Liver (tissue), 9 donors: ENCODE measurements around the gene ACTR1A. TPM values are rescaled to one million over a fixed set of nuclear protein-coding genes. Genes with fewer than 3 reads are reported as not detected.

ENCODE experiments used
- DNase-seq: peaks from one replicate; pipeline ENCODE4 v3.0.0-alpha.2; 2017; ENCODE audit warnings: low spot score
- H3K27ac ChIP-seq, 2 donors: one replicate each; pipeline ENCODE4 v1.7.0; 2013; ENCODE audit warnings: inconsistent platforms in 2 of 2, low read length in 2 of 2, control low read depth in 1 of 2, low read depth in 1 of 2, mild to moderate bottlenecking in 1 of 2
- H3K27me3 ChIP-seq, 4 donors: one replicate each; pipeline versions ENCODE4 v1.6.1 to v1.7.0; 2013; ENCODE audit warnings: low read length in 3 of 4, inconsistent platforms in 1 of 4, mild to moderate bottlenecking in 1 of 4, moderate library complexity in 1 of 4; ENCODE audit not compliant: control insufficient read depth in 4 of 4, insufficient read depth in 4 of 4
- H3K36me3 ChIP-seq, 4 donors: one replicate each; pipeline versions ENCODE4 v1.6.1 to v1.7.0; 2013; ENCODE audit warnings: low read length in 3 of 4, mild to moderate bottlenecking in 3 of 4, low read depth in 1 of 4, moderate library complexity in 1 of 4; ENCODE audit not compliant: control insufficient read depth in 4 of 4, insufficient read depth in 3 of 4
- H3K4me1 ChIP-seq, 4 donors: one replicate each; pipeline versions ENCODE4 v1.6.1 to v1.7.0; 2013; ENCODE audit warnings: low read length in 3 of 4, mild to moderate bottlenecking in 3 of 4, moderate library complexity in 1 of 4; ENCODE audit not compliant: control insufficient read depth in 4 of 4, insufficient read depth in 4 of 4
- H3K4me3 ChIP-seq, 3 donors: one replicate each; pipeline versions ENCODE4 v1.6.1 to v1.7.0; 2013; ENCODE audit warnings: low read length in 3 of 3, control low read depth in 1 of 3, low read depth in 1 of 3, mild to moderate bottlenecking in 1 of 3
- H3K9ac ChIP-seq, 2 donors: one replicate each; pipeline ENCODE4 v1.7.0; 2013; ENCODE audit warnings: low read length in 2 of 2, mild to moderate bottlenecking in 2 of 2, moderate library complexity in 2 of 2, control low read depth in 1 of 2, low read depth in 1 of 2
- H3K9me3 ChIP-seq, 4 donors: one replicate each; pipeline versions ENCODE4 v1.6.1 to v1.7.0; 2013; ENCODE audit warnings: low read length in 3 of 4; ENCODE audit not compliant: control insufficient read depth in 4 of 4
- ATF3 ChIP-seq: IDR thresholded peaks from 2 replicates; pipeline ENCODE4 v1.6.1; 2016; ENCODE audit warnings: antibody characterized with exemption
- FOXA1 ChIP-seq: IDR thresholded peaks from 2 replicates; pipeline ENCODE4 v1.6.1; 2016; ENCODE audit warnings: antibody characterized with exemption
- GABPA ChIP-seq, 2 donors: IDR thresholded peaks in 1 of 2; conservative IDR thresholded peaks in 1 of 2; 2 replicates each; pipeline ENCODE4 v1.6.1; 2016; ENCODE audit warnings: antibody characterized with exemption in 2 of 2, mild to moderate bottlenecking in 1 of 2, moderate library complexity in 1 of 2
- MAX ChIP-seq: IDR thresholded peaks from 2 replicates; pipeline ENCODE4 v1.6.1; 2016; ENCODE audit warnings: antibody characterized with exemption
- NR2F2 ChIP-seq: IDR thresholded peaks from 2 replicates; pipeline ENCODE4 v1.6.1; 2016; ENCODE audit warnings: antibody characterized with exemption
- RAD21 ChIP-seq, 2 donors: IDR thresholded peaks; 2 replicates each; pipeline ENCODE4 v1.6.1; 2016; ENCODE audit warnings: antibody characterized with exemption in 2 of 2, mild to moderate bottlenecking in 2 of 2
- REST ChIP-seq: IDR thresholded peaks from 2 replicates; pipeline ENCODE4 v1.6.1; 2016; ENCODE audit warnings: antibody characterized with exemption, mild to moderate bottlenecking
- RXRA ChIP-seq, 2 donors: IDR thresholded peaks; 2 replicates each; pipeline ENCODE4 v1.6.1; 2017 to 2018; ENCODE audit warnings: antibody characterized with exemption in 2 of 2, mild to moderate bottlenecking in 1 of 2
- SP1 ChIP-seq: IDR thresholded peaks from 2 replicates; pipeline ENCODE4 v1.6.1; 2018; ENCODE audit warnings: antibody characterized with exemption, mild to moderate bottlenecking
- TAF1 ChIP-seq: conservative IDR thresholded peaks from 2 replicates; pipeline ENCODE4 v1.6.1; 2016; ENCODE audit warnings: antibody characterized with exemption, mild to moderate bottlenecking
- YY1 ChIP-seq: IDR thresholded peaks from 2 replicates; pipeline ENCODE4 v1.6.1; 2016; ENCODE audit warnings: antibody characterized with exemption, mild to moderate bottlenecking
- ZBTB33 ChIP-seq: IDR thresholded peaks from 2 replicates; pipeline ENCODE4 v1.6.1; 2016; ENCODE audit warnings: antibody characterized with exemption
- WGBS: extraction: QIAGEN DNeasy Blood & Tissue Kit; methylation state at CpG from one replicate; pipeline ENCODE4 v1.1.7; 2013; 5-methylcytosine and 5-hydroxymethylcytosine counted together
- polyA plus RNA-seq, 2 donors: library from polyadenylated mRNA; stranded (reverse) in 1 of 2; unstranded in 1 of 2; fragments of 200-250 nt in 1 of 2; fragments of >200 nt in 1 of 2; fragmentation: Nextera tagmentation in 1 of 2; extraction: Ambion mirVana in 1 of 2; gene quantifications; one replicate each; pipeline versions ENCODE4 v1.2.1 to v1.2.3, GENCODE V29; 2013 to 2015
- total RNA-seq, 2 donors: library from RNA; depleted of rRNA; stranded (reverse); fragments of >200 nt; gene quantifications; one replicate each; pipeline ENCODE4 v1.2.3, GENCODE V29; 2014
- donor health status: healthy.
- donor health status: healthy.
- donor health status: healthy.
- donor health status: healthy.
- donor health status: healthy.

The ACTR1A gene
- total and polyA plus RNA-seq, 4 donors = 24.5 to 51.9 (median 35.3) TPM

GRCh38 chr10:102497545-102497944 is 5.0 kb downstream of the ACTR1A start:
- H3K36me3 ChIP-seq = no peaks in the 10 kb centered on the region
- no peaks in the 10 kb centered on the region for H3K9me3 ChIP-seq
- H3K4me3 ChIP-seq = no peak overlapping the region
- no peaks in the 10 kb centered on the region for H3K27me3 ChIP-seq
- H3K4me1 ChIP-seq = peaks cover 2 to 13% (median 9%) of the 10 kb centered on the region in 4 donors
- no peak overlapping the region for H3K9ac ChIP-seq
- no peak overlapping the region for H3K27ac ChIP-seq
- TF ChIP-seq YY1 = no peak
- TF ChIP-seq ATF3 = no peak
- TF ChIP-seq NR2F2 = no peak
- 98% methylated on average over 1 of the region's 1 CpG for WGBS
- DNase-seq = no peak

- Histone ChIP-seq H3K4me1 (no peaks in the 10 kb centered on the region), H3K27me3 (no peaks in the 10 kb centered on the region), H3K27ac (no peak overlapping the region), H3K36me3 (peaks cover 5 to 10% (median 7%) of the 10 kb centered on the region in 4 donors), H3K9ac (no peak overlapping the region), H3K9me3 (no peaks in the 10 kb centered on the region), H3K4me3 (no peak overlapping the region)
- TF ChIP-seq ZBTB33 (no peak), NR2F2 (no peak), TAF1 (no peak), GABPA (IDR thresholded peaks at IDR 0.05 in 1 of 2, conservative IDR thresholded peaks at IDR 0.05 in 1 of 2) (no peak), RAD21 (IDR thresholded peaks at IDR 0.05) (no peak), FOXA1 (no peak), MAX (no peak), SP1 (no peak), REST (no peak), YY1 (no peak)
- WGBS = 96% methylated on average over 2 of the region's 2 CpGs
- DNase-seq = no peak
Observed at GRCh38 chr10:102493771-102494170, 8.7 kb downstream of the ACTR1A start.

- no peak for DNase-seq
- H3K27ac ChIP-seq = no peak overlapping the region
- H3K27me3 ChIP-seq = no peaks in the 10 kb centered on the region
- peaks cover 13 to 18% (median 15%) of the 10 kb centered on the region in 4 donors for H3K36me3 ChIP-seq
- TF ChIP-seq TAF1 = no peak
- TF ChIP-seq NR2F2 = no peak
- TF ChIP-seq RXRA (IDR thresholded peaks at IDR 0.05) = no peak
- no peaks in the 10 kb centered on the region for H3K4me1 ChIP-seq
- no peak overlapping the region for H3K9ac ChIP-seq
- H3K4me3 ChIP-seq = no peak overlapping the region
- 77% methylated on average over 2 of the region's 2 CpGs for WGBS
- no peaks in the 10 kb centered on the region for H3K9me3 ChIP-seq
Observed at GRCh38 chr10:102492983-102493382, 9.5 kb downstream of the ACTR1A start.
